ENCODE measurements around the gene EYA4.

GRCh38 chr6:133254552-133255228 is 13.5 kb downstream of the EYA4 start:
- TF ChIP-seq POLR2A (IDR thresholded peaks at IDR 0.05) (no peak), CTCF (IDR thresholded peaks at IDR 0.05) (no peak)

Measured in esophagus squamous epithelium (tissue), 4 donors.